Ascending aorta (tissue), 2 donors: Measurements from ENCODE around the gene ADPRH. TPM values are rescaled to one million over a fixed set of nuclear protein-coding genes. Genes with fewer than 3 reads are reported as not detected.

Experiments
- DNase-seq, 2 donors: peaks; one replicate each; pipeline ENCODE4 v3.0.0-alpha.2; 2019; ENCODE audit warnings: low spot score in 2 of 2
- H3K27ac ChIP-seq, 2 donors: fragments of 200-600 bp; sonication (generic); one replicate each; pipeline ENCODE4 v1.5.1; 2016 to 2017; ENCODE audit warnings: mild to moderate bottlenecking in 1 of 2
- H3K27me3 ChIP-seq: fragments of 200-600 bp; sonication (generic); one replicate; pipeline ENCODE4 v1.5.1; 2017
- H3K36me3 ChIP-seq, 2 donors: fragments of 200-600 bp; sonication (generic); one replicate each; pipeline ENCODE4 v1.5.1; 2016
- H3K4me1 ChIP-seq, 2 donors: fragments of 200-600 bp; sonication (generic); one replicate each; pipeline ENCODE4 v1.5.1; 2016 to 2017; ENCODE audit warnings: mild to moderate bottlenecking in 1 of 2
- H3K4me3 ChIP-seq, 2 donors: fragments of 200-600 bp; sonication (generic); one replicate each; pipeline ENCODE4 v1.5.1; 2016 to 2017; ENCODE audit warnings: mild to moderate bottlenecking in 1 of 2
- H3K9me3 ChIP-seq, 2 donors: fragments of 200-600 bp; sonication (generic); one replicate each; pipeline ENCODE4 v1.5.1; 2016
- CTCF ChIP-seq, 3 experiments: fragments of 200-600 bp in 2 of 3; fragments of 450-650 bp in 1 of 3; sonication (generic) in 2 of 3; IDR thresholded peaks; one replicate each; pipeline ENCODE4 v1.5.1; 2016 to 2019; ENCODE audit warnings: antibody characterized with exemption in 3 of 3, mild to moderate bottlenecking in 1 of 3, moderate library complexity in 1 of 3
- intact Hi-C: fragments of 100-400 bp; cut with DNase I; formaldehyde crosslinking; loops from one replicate; pipeline ENCODE4 v1.15.1; 2023
- total RNA-seq: library from RNA; depleted of rRNA; stranded (reverse); fragments of >200 nt; gene quantifications from one replicate; pipeline ENCODE4 v1.1.0, GENCODE V29; 2016

The ADPRH gene
- total RNA-seq, 1 donor from 2014 or later = 32.1 TPM

- no peak overlapping the region for H3K27ac ChIP-seq
- H3K36me3 ChIP-seq = no peaks in the 10 kb centered on the region
- no peak for TF ChIP-seq CTCF (IDR thresholded peaks at IDR 0.05)
- no peak overlapping the region for H3K4me3 ChIP-seq
- no peak for DNase-seq
- no peaks in the 10 kb centered on the region for H3K9me3 ChIP-seq
- peaks cover 0 to 4% of the 10 kb centered on the region in 2 donors for H3K4me1 ChIP-seq
- intact Hi-C loops = no loop called here
- no peaks in the 10 kb centered on the region for H3K27me3 ChIP-seq
These were observed 5.9 kb downstream of the ADPRH start for GRCh38 chr3:119585208-119585607.

GRCh38 chr3:119585856-119586570 lies 6.7 kb downstream of the ADPRH start:
- no peak overlapping the region for H3K4me3 ChIP-seq
- no peaks in the 10 kb centered on the region for H3K9me3 ChIP-seq
- no peak overlapping the region for H3K27ac ChIP-seq
- DNase-seq = no peak
- H3K27me3 ChIP-seq = no peaks in the 10 kb centered on the region
- intact Hi-C loops = no loop called here
- no peaks in the 10 kb centered on the region for H3K36me3 ChIP-seq
- H3K4me1 ChIP-seq = no peaks in the 10 kb centered on the region
- TF ChIP-seq CTCF (IDR thresholded peaks at IDR 0.05) = no peak

GRCh38 chr3:119586733-119587172 lies 7.5 kb downstream of the ADPRH start:
- Histone ChIP-seq H3K4me3 (no peak overlapping the region), H3K36me3 (no peaks in the 10 kb centered on the region), H3K27me3 (no peaks in the 10 kb centered on the region), H3K27ac (no peak overlapping the region), H3K9me3 (no peaks in the 10 kb centered on the region), H3K4me1 (no peaks in the 10 kb centered on the region)
- no peak for DNase-seq
- TF ChIP-seq CTCF (IDR thresholded peaks at IDR 0.05) = no peak
- intact Hi-C loops = no loop called here

- no peak overlapping the region for H3K27ac ChIP-seq
- no peaks in the 10 kb centered on the region for H3K36me3 ChIP-seq
- no peak for TF ChIP-seq CTCF (IDR thresholded peaks at IDR 0.05)
- intact Hi-C loops = no loop called here
- H3K4me1 ChIP-seq = no peaks in the 10 kb centered on the region
- no peaks in the 10 kb centered on the region for H3K27me3 ChIP-seq
- no peaks in the 10 kb centered on the region for H3K9me3 ChIP-seq
- no peak overlapping the region for H3K4me3 ChIP-seq
- peak in 1 of 2 donors; percentile 74 for DNase-seq
These were observed 8.8 kb downstream of the ADPRH start for GRCh38 chr3:119588112-119588511.

GRCh38 chr3:119589102-119589773 lies 9.9 kb downstream of the ADPRH start:
- Histone ChIP-seq H3K36me3 (no peaks in the 10 kb centered on the region), H3K27me3 (no peaks in the 10 kb centered on the region), H3K4me3 (no peak overlapping the region), H3K9me3 (no peaks in the 10 kb centered on the region), H3K4me1 (no peaks in the 10 kb centered on the region), H3K27ac (no peak overlapping the region)
- no peak for DNase-seq
- TF ChIP-seq CTCF (IDR thresholded peaks at IDR 0.05) = no peak
- intact Hi-C loops = no loop called here
